D721Med (cell line): ENCODE measurements around the gene GPR108.

ENCODE experiments used
- DNase-seq: peaks from one replicate; pipeline ENCODE4 v3.0.0; 2011; ENCODE audit warnings: low spot score; ENCODE audit not compliant: insufficient read length
- FAIRE-seq: peaks from 2 replicates; lab custom pipeline; 2011; peaks lifted over from hg19 to GRCh38; lab: Jason Lieb, UNC
- CTCF ChIP-seq: IDR thresholded peaks from 2 replicates; pipeline ENCODE4 v1.5.1; 2012; ENCODE audit warnings: mild to moderate bottlenecking, control low read depth; ENCODE audit not compliant: insufficient read depth; ENCODE audit errors: missing control alignments

GPR108 gene

DNA sequence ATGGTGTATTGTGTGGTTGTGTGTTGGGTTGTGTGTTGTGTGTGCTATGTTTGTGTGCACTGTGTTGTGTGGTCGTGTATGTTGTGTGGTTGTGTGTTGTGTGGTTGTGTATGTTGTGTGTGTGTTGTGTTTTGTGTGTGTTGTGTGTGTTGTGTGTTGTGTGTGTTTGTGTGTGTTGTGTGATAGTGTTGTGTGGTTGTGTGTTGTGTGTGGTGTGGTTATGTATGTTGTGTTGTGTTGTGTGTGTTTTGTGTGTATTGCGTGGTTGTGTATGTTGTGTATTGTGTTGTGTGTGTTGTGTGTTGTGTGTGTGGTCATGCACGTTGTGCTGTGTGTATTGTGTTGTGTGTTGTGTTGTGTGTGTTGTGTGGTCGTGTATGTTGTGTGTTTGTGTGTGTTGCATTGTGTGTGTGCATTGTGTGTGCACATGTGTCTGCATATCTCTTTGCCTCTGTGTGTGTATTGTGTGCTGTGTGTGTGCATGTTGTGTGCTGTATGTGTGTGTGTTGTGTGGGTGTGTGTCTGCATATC lies 19.9 kb downstream of the GPR108 start:
- FAIRE-seq (no peak), DNase-seq (no peak)
- TF ChIP-seq CTCF: no peak

DNA sequence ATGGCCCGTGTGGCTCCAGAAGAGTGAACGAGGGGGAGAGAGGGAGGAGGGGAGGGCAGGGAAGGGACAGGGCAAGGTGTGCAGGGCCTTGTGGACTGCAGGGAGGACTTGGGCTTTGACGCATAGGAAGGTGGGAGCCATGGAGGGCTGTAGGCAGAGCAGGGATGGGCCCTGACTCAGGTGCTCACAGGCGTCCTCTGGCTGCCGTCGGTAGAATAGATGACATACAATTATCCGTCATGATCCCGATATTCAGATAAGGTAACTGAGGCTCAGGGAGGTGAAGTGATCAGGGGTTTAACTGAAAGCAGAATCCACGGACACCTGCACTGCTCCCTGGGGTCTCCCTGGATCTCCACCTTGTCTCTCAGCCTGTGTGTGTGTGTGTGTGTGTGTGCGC lies 20.3 kb downstream of the GPR108 start:
- peak; percentile 0 for TF ChIP-seq CTCF
- FAIRE-seq (no peak), DNase-seq (no peak)

- DNase-seq: no peak
- no peak for FAIRE-seq
- no peak for TF ChIP-seq CTCF
Observed at GRCh38 chr19:6716610-6716970, 20.8 kb downstream of the GPR108 start.

DNA sequence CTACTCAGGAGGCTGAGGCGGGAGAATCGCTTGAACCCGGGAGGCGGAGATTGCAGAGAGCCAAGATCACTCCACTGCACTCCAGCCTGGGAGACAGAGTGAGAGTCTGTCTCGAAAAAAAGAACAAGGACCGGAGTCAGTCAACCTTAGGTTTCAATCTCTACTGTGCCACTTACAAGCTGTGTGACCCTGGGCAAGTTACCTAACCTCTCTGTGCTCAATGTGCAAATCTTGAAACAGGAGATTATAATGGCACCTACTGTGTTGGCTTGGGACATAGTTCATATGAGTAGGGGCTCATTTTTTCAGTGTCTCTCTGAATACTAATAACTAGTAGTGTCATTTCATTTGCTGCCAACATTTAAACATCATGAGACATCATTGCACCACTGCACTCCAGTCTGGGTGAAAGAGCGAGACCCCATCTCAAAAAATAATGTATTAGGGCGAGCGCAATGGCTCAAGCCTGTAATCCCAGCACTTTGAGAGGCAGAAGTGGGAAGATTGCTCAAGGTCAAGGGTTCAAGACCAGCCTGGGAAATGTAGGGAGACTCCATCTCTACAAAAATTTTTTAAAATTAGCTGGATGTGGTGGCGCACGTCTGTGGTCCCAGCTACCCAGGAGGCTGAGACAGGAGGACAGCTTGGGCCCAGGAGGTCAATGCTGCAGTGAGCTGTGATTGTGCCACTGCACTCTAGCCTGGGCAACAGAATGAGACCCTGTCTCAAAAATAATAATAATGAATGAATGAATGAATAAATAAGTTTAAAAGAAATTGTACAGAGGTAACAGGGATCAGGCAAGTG lies 22.4 kb downstream of the GPR108 start:
- FAIRE-seq (no peak), DNase-seq (no peak)
- TF ChIP-seq CTCF: no peak

DNA sequence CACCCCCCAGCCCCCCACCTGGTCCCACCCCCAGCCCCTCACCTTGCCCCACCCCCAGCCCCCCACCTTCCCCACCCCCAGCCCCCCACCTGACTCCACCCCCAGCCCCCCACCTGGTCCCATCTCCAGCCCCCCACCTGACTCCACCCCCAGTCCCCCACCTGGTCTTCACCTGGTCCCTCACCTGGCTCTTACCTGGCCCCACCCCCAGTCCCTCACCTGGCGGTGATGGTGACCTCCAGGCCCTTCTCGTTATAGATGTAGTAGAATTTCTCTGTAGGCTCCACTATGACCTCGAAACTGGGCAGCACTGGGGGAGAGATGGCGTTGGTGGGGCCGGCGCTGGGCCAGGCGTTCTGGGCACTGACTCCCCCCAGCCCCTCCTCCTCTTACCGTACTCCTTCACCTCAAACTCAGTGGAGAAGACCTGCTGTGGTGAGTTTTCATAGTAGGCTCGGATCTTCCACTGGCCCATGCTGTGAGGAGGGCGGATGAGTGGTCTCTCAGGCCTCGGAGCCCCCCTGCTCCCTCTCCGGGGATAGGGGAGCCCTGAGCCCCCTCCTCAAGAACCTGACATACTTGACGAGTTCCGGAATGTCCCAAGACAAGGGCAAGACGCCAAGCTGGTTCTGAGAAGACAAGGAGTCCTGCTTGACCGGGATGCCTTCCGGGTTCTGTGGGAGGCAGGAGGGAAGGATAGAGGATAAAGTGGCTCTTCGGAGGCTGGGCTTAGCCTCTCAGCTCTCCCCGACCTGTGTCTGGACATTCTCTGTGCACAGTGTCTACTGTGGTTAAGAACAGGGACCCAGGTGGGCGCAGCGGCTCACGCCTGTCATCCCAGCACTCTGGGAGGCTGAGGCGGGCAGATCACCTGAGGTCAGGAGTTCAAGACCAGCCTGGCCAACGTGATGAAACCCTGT lies 23.3 kb downstream of the GPR108 start:
- no peak for FAIRE-seq
- DNase-seq: no peak
- no peak for TF ChIP-seq CTCF

DNA sequence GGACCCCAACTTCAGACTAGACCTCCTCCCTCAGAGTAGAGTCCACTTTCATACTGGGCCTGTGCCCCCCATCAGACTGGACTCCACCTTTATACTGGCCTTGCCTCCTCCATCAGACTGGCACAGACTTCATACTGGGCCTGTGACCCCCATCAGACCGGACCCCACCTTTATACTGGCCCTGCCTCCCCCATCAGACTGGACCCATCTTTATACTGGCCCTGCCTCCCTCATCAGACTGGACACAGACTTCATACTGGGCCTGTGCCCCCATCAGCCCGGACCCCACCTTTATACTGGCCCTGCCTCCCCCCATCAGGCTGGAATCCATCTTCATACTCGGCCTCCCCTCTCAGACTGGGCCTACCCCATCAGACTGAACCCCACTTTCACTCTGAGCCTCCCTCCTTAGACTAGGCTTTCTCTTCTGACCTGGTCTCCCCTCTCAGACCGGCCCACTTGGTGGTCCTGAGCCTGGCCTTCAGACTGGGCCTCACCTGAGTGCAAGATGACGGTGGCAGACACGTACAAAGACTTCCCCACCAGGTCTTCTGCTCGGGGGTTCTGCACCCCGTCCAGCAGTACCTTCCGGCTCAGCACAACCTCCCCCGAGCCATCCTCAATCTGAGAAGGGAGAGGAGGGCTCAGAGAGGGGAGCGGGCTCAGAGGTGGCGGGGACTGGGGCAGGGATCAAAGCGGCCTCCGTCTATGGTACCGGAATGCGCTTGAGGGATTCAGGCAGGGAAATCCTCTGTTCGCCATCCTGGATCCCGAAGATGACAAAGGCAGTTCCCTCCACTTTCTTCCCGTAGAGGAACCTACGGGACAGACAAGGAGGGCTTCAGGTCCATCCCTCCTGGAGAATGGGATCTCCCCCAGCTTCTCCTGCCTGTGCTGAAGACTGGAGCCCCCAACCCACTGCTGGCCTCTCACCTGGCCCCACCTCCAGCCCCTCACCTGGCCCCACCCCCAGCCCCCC lies 24.4 kb downstream of the GPR108 start:
- FAIRE-seq (no peak), DNase-seq (no peak)
- no peak for TF ChIP-seq CTCF
